Liver (tissue), 3 donors: ENCODE results near the gene HIVEP2.

Source experiments
- ATF3 ChIP-seq: IDR thresholded peaks from 2 replicates; pipeline ENCODE4 v1.6.1; 2016; ENCODE audit warnings: antibody characterized with exemption
- CTCF ChIP-seq: fragments of 150-350 bp; IDR thresholded peaks from 2 replicates; pipeline ENCODE4 v1.5.1; 2017; ENCODE audit warnings: improper control_type of control experiment, low read depth, low read length; ENCODE audit not compliant: missing input control
- EGR1 ChIP-seq, 2 donors: IDR thresholded peaks; 2 replicates each; pipeline ENCODE4 v1.6.1; 2016 to 2018; ENCODE audit warnings: antibody characterized with exemption in 2 of 2, low read depth in 2 of 2
- JUND ChIP-seq, 2 donors: IDR thresholded peaks; 2 replicates each; pipeline ENCODE4 v1.6.1; 2016; ENCODE audit warnings: antibody characterized with exemption in 2 of 2
- MAX ChIP-seq: IDR thresholded peaks from 2 replicates; pipeline ENCODE4 v1.6.1; 2016; ENCODE audit warnings: antibody characterized with exemption
- RAD21 ChIP-seq, 2 donors: IDR thresholded peaks; 2 replicates each; pipeline ENCODE4 v1.6.1; 2016; ENCODE audit warnings: antibody characterized with exemption in 2 of 2, mild to moderate bottlenecking in 2 of 2
- TAF1 ChIP-seq: conservative IDR thresholded peaks from 2 replicates; pipeline ENCODE4 v1.6.1; 2016; ENCODE audit warnings: antibody characterized with exemption, mild to moderate bottlenecking
- YY1 ChIP-seq: IDR thresholded peaks from 2 replicates; pipeline ENCODE4 v1.6.1; 2016; ENCODE audit warnings: antibody characterized with exemption, mild to moderate bottlenecking
- donor health status: healthy.
- donor health status: healthy.

- TF ChIP-seq CTCF (no peak), EGR1 (IDR thresholded peaks at IDR 0.05; ENCODE audit: low read depth in 2 of 2) (no peak), ATF3 (no peak), TAF1 (no peak), YY1 (no peak), JUND (IDR thresholded peaks at IDR 0.05) (no peak), RAD21 (IDR thresholded peaks at IDR 0.05) (no peak), MAX (no peak)
These were observed 91.5 kb downstream of the HIVEP2 start for GRCh38 chr6:142853244-142854180.
